ENCODE results near the gene MCRIP1. TPM values are rescaled to one million over a fixed set of nuclear protein-coding genes. Genes with fewer than 3 reads are reported as not detected.
A peak's percentile ranks its signal among the peaks of the same experiment; 100 is the strongest.
"Not testable (repeated sequence)": the region's sequence is repeated elsewhere in the genome, so short reads cannot be mapped to it uniquely, and the experiment has no call there.

The MCRIP1 gene
- total and polyA plus RNA-seq, 5 donors: 88.1 to 146 (median 102) TPM

DNA sequence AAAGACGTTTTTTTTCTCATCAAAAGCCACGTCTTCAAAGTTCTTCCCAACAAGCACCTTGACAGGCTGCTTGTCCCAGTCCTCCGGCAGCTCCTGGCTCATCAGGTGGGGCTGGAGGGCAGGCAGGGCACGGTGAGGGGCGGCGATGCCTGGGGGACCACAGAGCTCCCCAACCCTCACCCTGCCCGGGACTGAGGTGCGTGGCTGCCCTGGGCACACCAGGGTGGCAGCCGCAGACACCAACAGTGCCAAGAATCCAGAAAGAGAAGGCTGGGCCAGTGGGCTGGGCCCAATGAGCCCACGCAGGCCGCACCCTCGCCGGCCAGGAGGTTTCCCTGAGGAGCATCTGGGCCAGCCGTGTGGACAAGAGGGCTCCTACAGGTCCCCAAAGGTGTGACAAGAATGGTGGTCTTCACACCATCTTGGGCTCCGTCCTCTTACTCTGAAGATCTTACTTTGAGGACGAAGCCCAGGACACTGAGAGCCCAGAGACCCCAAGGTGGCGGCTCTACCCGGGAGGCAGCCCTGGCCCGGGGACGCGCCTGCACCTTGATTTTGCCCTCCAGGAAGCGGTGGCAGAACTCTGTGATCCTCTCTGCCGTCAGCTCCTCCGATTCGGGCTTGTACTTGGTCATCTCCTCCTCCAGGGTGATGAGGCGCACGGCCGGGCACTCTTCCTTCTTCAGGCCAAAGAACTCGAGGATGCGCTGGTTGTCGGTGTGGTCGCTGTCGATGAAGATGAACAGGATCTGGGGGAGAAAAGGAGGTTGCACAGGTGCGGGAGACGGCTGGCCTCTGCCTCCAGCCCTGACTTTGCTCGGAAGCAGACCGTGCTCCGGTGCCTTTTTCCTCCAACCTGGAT, 13.0 kb upstream of the MCRIP1 start:
- Histone ChIP-seq H3K4me1 (ENCODE audit: control insufficient read depth, insufficient read depth, low read length) (no peaks in the 10 kb centered on the region), H3K4me3 (ENCODE audit: low read length) (no peak overlapping the region), H3K27ac (ENCODE audit: low read length) (no peak overlapping the region), H3K9me3 (ENCODE audit: control insufficient read depth, low read length) (no peaks in the 10 kb centered on the region), H3K27me3 (ENCODE audit: control insufficient read depth, insufficient read depth) (no peaks in the 10 kb centered on the region)
- intact Hi-C loops (cut with DNase I): no loop called here
- peak in 1 of 3 donors; percentile 52 for DNase-seq
- no peak for ATAC-seq
- 94% methylated on average over 38 of the region's 38 CpGs for WGBS

GRCh38 chr17:81845361-81845760, 12.3 kb upstream of the MCRIP1 start:
- intact Hi-C loops (cut with DNase I): no loop called here
- 89% methylated on average over 13 of the region's 13 CpGs for WGBS

DNA sequence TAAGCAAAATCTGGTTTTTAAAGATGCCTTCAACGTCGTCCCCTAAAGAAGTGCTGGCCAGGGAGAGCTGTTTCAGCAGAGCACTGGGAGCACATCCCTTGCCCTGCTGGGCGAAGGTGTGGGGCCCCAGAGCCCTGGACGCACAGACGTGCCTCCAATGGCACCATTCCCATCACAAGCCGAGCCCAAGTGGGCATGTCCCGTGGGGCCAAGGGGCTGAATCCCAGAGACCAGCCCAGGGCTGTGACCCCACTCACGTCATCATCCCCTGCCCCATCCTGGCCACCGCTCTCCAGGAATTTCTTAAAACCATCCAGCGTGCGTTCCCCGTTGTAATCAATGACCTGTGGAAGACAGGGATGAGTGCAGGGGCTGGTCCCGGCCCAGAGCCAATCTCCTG, 11.8 kb upstream of the MCRIP1 start:
- 84% methylated on average over 13 of the region's 13 CpGs for WGBS
- no peaks in the 10 kb centered on the region for H3K9me3 ChIP-seq (ENCODE audit: control insufficient read depth, low read length)
- intact Hi-C loops (cut with DNase I): no loop called here
- DNase-seq: no peak
- no peak overlapping the region for H3K4me3 ChIP-seq (ENCODE audit: low read length)
- H3K27ac ChIP-seq (ENCODE audit: low read length): no peak overlapping the region
- no peak for ATAC-seq
- H3K27me3 ChIP-seq (ENCODE audit: control insufficient read depth, insufficient read depth): no peaks in the 10 kb centered on the region
- H3K4me1 ChIP-seq (ENCODE audit: control insufficient read depth, insufficient read depth, low read length): no peaks in the 10 kb centered on the region

More at GRCh38 chr17:81845361-81845760, 12.3 kb upstream of the MCRIP1 start:
- ATAC-seq (no peak), DNase-seq (no peak)
- Histone ChIP-seq H3K4me1 (ENCODE audit: control insufficient read depth, insufficient read depth, low read length) (no peaks in the 10 kb centered on the region), H3K27ac (ENCODE audit: low read length) (no peak overlapping the region), H3K4me3 (ENCODE audit: low read length) (no peak overlapping the region), H3K27me3 (ENCODE audit: control insufficient read depth, insufficient read depth) (no peaks in the 10 kb centered on the region), H3K9me3 (ENCODE audit: control insufficient read depth, low read length) (no peaks in the 10 kb centered on the region)

DNA sequence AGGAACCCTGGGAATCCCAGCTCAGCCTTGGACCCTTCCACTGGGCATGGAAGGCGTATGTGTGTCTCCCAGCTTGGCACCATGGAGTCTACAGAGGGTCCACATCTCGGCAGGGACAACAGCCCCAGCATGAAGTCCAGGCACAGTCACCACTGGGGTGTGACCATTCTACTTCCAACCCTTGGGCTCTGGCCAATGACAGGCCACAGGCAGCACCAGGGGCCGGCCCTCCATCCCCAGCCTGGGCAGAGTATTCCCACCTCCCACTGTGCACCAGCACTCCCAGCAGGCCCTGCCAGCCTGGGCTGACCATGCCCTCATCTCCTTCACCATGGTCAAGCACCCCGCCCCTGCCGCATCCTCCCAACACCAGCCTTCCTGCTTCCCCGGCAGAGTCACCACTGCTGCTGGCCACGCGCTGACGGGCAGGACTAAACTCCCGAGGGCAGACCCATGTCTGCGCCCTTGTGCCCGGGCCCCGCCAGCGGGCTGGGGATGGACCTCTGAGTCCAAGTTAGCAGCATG, 11.3 kb upstream of the MCRIP1 start:
- DNase-seq (peak in 1 of 3 donors; percentile 60), ATAC-seq (no peak)
- Histone ChIP-seq H3K4me3 (ENCODE audit: low read length) (no peak overlapping the region), H3K4me1 (ENCODE audit: control insufficient read depth, insufficient read depth, low read length) (no peaks in the 10 kb centered on the region), H3K27ac (ENCODE audit: low read length) (no peak overlapping the region), H3K27me3 (ENCODE audit: control insufficient read depth, insufficient read depth) (no peaks in the 10 kb centered on the region), H3K9me3 (ENCODE audit: control insufficient read depth, low read length) (no peaks in the 10 kb centered on the region)
- intact Hi-C loops (cut with DNase I): no loop called here
- WGBS: 87% methylated on average over 14 of the region's 14 CpGs

- DNase-seq: peak in 1 of 3 donors; percentile 50
- H3K27me3 ChIP-seq (ENCODE audit: control insufficient read depth, insufficient read depth): no peaks in the 10 kb centered on the region
- H3K4me1 ChIP-seq (ENCODE audit: control insufficient read depth, insufficient read depth, low read length): no peaks in the 10 kb centered on the region
- H3K9me3 ChIP-seq (ENCODE audit: control insufficient read depth, low read length): no peaks in the 10 kb centered on the region
- no peak overlapping the region for H3K27ac ChIP-seq (ENCODE audit: low read length)
- ATAC-seq: no peak
- WGBS: 91% methylated on average over 30 of the region's 30 CpGs
- intact Hi-C loops (cut with DNase I): no loop called here
- H3K4me3 ChIP-seq (ENCODE audit: low read length): no peak overlapping the region
Observed at GRCh38 chr17:81843713-81844326, 10.7 kb upstream of the MCRIP1 start.

- Histone ChIP-seq H3K9me3 (ENCODE audit: control insufficient read depth, low read length) (no peaks in the 10 kb centered on the region), H3K27me3 (ENCODE audit: control insufficient read depth, insufficient read depth) (no peaks in the 10 kb centered on the region), H3K4me3 (ENCODE audit: low read length) (no peak overlapping the region), H3K4me1 (ENCODE audit: control insufficient read depth, insufficient read depth, low read length) (no peaks in the 10 kb centered on the region), H3K27ac (ENCODE audit: low read length) (no peak overlapping the region)
- ATAC-seq: peak in 1 of 2 donors; percentile 10
- 73% methylated on average over 21 of the region's 21 CpGs for WGBS
- intact Hi-C loops (cut with DNase I): no loop called here
- peak in 2 of 3 donors; percentile 41 for DNase-seq
Observed at GRCh38 chr17:81842725-81843504, 9.8 kb upstream of the MCRIP1 start.

DNA sequence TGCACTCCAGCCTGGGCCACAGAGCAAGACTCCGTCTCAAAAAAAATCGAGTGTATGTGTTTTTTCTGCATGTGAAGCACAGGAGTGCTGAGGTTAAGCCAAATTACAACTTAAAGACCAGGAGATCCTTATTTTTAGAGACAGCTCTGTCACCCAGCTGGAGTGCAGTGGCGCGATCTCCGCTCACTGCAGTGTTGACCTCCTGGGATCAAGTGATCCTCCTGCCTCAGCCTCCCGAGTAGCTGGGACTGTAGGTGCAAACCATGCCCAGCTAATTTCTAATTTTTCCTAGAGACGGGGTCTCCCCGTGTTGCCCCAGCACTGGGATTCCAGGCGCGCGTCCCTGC, 9.3 kb upstream of the MCRIP1 start:
- Histone ChIP-seq H3K27ac (ENCODE audit: low read length) (no peak overlapping the region), H3K4me1 (ENCODE audit: control insufficient read depth, insufficient read depth, low read length) (no peaks in the 10 kb centered on the region), H3K4me3 (ENCODE audit: low read length) (no peak overlapping the region), H3K27me3 (ENCODE audit: control insufficient read depth, insufficient read depth) (no peaks in the 10 kb centered on the region), H3K9me3 (ENCODE audit: control insufficient read depth, low read length) (no peaks in the 10 kb centered on the region)
- no peak for DNase-seq
- no peak for ATAC-seq
- intact Hi-C loops (cut with DNase I): no loop called here
- 95% methylated on average over 11 of the region's 11 CpGs for WGBS

GRCh38 chr17:81841866-81842265, 8.8 kb upstream of the MCRIP1 start:
- Histone ChIP-seq H3K4me1 (ENCODE audit: control insufficient read depth, insufficient read depth, low read length) (no peaks in the 10 kb centered on the region), H3K27ac (ENCODE audit: low read length) (no peak overlapping the region), H3K27me3 (ENCODE audit: control insufficient read depth, insufficient read depth) (no peaks in the 10 kb centered on the region), H3K4me3 (ENCODE audit: low read length) (no peak overlapping the region), H3K9me3 (ENCODE audit: control insufficient read depth, low read length) (no peaks in the 10 kb centered on the region)
- DNase-seq (no peak), ATAC-seq (peak in 1 of 2 donors; percentile 3)
- WGBS: 87% methylated on average over 15 of the region's 15 CpGs
- intact Hi-C loops (cut with DNase I): no loop called here

DNA sequence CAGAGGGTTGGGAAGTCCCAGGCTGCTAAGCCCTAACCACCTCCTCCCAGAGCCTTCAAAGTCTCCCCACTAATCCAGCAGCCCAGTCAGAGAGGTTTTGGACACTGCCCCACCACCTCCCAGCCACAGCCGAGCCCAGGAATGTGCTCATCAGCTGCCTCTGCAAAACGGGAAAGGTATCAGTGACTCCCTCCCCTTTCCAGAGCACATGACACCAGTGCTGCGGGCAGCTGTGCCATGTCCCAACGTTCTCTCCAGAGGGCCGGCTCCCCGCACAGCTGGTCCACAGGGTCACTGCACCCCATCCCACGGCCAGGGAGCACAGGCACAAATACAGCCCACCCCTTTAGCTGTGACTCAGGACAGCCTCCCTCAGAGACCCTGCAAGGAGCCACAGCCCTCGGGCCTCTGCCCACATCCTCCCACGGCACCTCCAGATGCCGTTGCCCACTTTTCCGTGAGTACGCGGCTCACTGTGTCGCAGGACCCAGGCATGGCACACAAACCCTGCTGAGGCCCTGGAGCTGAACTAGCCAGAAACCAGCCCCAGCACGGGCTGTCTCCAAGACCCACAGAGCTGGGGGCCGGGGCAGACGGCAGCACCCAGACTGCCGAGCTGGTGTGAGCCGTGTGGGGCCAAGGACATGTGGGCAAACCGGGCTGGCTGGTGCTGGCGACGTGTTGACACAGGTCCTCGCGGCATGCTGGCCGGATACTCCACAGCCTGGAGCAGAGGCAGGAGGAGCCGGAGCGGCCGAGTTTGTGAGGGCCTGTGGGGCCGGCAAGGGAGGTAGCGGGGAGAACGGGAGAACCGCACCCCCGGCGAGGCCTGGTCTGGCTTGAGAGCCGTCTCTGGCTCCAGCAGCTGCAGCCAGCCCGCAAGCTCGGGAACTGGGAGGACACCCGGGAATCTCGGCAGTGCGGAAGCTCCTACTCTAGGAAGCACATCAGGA, 8.0 kb upstream of the MCRIP1 start:
- H3K4me1 ChIP-seq (ENCODE audit: control insufficient read depth, insufficient read depth, low read length): no peaks in the 10 kb centered on the region
- no peaks in the 10 kb centered on the region for H3K27me3 ChIP-seq (ENCODE audit: control insufficient read depth, insufficient read depth)
- no peak overlapping the region for H3K4me3 ChIP-seq (ENCODE audit: low read length)
- peak in 2 of 3 donors; percentile 69 to 73 for DNase-seq
- intact Hi-C loops (cut with DNase I): no loop called here
- WGBS: 59% methylated on average over 40 of the region's 40 CpGs
- H3K27ac ChIP-seq (ENCODE audit: low read length): peak overlapping the region; percentile 25
- ATAC-seq: peak; percentile 31 to 69
- no peaks in the 10 kb centered on the region for H3K9me3 ChIP-seq (ENCODE audit: control insufficient read depth, low read length)

DNA sequence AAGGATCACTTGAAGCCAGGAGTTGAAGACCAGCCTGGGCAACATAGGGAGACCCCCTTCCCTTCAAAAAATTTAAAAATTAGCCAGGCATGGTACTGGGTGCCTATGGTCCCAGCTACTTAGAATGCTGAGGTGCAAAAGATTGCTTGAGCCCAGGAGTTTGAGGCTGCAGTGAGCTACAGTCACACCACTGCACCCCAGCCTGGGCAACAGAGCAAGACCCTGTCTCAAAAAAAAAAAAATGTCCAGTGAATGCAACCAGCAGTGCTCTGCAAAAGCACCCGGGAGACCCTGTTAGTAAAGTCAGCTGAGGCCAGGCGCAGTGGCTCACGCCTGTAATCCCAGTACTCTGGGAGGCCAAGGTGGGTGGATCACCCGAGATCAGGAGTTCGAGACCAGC, 7.0 kb upstream of the MCRIP1 start:
- H3K27ac ChIP-seq (ENCODE audit: low read length); H3K27me3 ChIP-seq (ENCODE audit: control insufficient read depth, insufficient read depth); DNase-seq; H3K4me3 ChIP-seq (ENCODE audit: low read length); intact Hi-C loops (cut with DNase I); H3K9me3 ChIP-seq (ENCODE audit: control insufficient read depth, low read length); ATAC-seq; H3K4me1 ChIP-seq (ENCODE audit: control insufficient read depth, insufficient read depth, low read length): not testable (repeated sequence)
- WGBS: 93% methylated on average over 5 of the region's 5 CpGs
